ENCODE data around the gene PARD6G. TPM values are rescaled to one million over a fixed set of nuclear protein-coding genes. Genes with fewer than 3 reads are reported as not detected.

The PARD6G gene
- polyA plus RNA-seq, 1 of the 3 experiments (the other 2 are of a cell fraction): 4.3 TPM

GRCh38 chr18:80108739-80109675 lies 138.3 kb downstream of the PARD6G start, which contains the start of gene ADNP2 (continued):
- TF ChIP-seq CHD2 (IDR thresholded peaks at IDR 0.05; ENCODE audit: low read length, partially characterized antibody): peak; percentile 98
- TF ChIP-seq, protein P1, sequence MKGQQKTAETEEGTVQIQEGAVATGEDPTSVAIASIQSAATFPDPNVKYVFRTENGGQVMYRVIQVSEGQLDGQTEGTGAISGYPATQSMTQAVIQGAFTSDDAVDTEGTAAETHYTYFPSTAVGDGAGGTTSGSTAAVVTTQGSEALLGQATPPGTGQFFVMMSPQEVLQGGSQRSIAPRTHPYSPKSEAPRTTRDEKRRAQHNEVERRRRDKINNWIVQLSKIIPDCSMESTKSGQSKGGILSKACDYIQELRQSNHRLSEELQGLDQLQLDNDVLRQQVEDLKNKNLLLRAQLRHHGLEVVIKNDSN (IDR thresholded peaks at IDR 0.05; ENCODE audit: borderline replicate concordance, low read depth): peak; percentile 93
- TF ChIP-seq TCF12 (IDR thresholded peaks at IDR 0.05): no peak
- TF ChIP-seq EP300 (IDR thresholded peaks at IDR 0.05; ENCODE audit: borderline replicate concordance in 1 of 2, low read depth in 1 of 2, low read length in 1 of 2): no peak
- no peak; the same call in 1 of the 2 replicates for TF ChIP-seq RCOR1 (IDR thresholded peaks at IDR 0.05; ENCODE audit: low read length)
- TF ChIP-seq IRF3 (IDR thresholded peaks at IDR 0.05; ENCODE audit: low read depth, low read length): no peak
- TF ChIP-seq JUND (IDR thresholded peaks at IDR 0.05): no peak
- TF ChIP-seq USF2 (IDR thresholded peaks at IDR 0.05; ENCODE audit: borderline replicate concordance, low read depth, low read length): peak; percentile 83
- TF ChIP-seq POLR2AphosphoS5 (IDR thresholded peaks at IDR 0.05; ENCODE audit: low read depth, low read length): peak; percentile 72

DNA sequence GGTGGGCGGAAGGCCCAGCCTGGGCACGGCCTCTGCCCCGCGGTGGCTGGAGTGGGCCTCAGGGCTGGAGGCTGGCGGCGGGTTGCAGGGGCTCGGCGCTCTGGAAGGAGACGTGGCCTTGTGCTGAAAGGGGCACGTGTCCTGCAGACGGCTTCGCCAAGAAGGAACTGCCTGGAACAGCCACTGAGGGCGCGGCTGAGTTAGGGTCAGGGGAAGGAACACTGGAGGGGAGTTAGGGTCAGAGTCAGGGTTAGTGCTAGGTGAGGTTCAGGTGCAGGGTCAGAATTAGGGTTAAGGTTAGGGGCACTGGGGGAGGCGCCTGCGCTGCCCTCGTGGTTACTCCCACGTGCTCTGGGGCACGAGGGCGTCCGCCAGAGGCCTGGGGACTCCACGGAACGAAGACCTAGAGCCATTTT lies 139.2 kb downstream of the PARD6G start:
- Histone ChIP-seq H3F3A (replicated peaks; ENCODE audit: insufficient read depth) (peaks cover 7% of the 10 kb centered on the region), H3K9me2 (no peaks in the 10 kb centered on the region), H3K9ac (no peak overlapping the region), H3K36me3 (replicated peaks in 1 of 2; ENCODE audit: control insufficient read depth in 1 of 2, insufficient read depth in 2 of 2, low read length in 1 of 2) (peaks cover 6 to 13% of the 10 kb centered on the region in 2 experiments), H2AFZ (ENCODE audit: low read depth) (no peak overlapping the region), H3K4me3 (ENCODE audit: low read depth in 2 of 2, low read length in 1 of 2) (no peak overlapping the region), H3K27me3 (ENCODE audit: insufficient read depth) (no peaks in the 10 kb centered on the region), H4K20me1 (ENCODE audit: insufficient read depth) (peaks cover 35% of the 10 kb centered on the region), H3K27ac (ENCODE audit: low read depth in 2 of 2, low read length in 1 of 2) (no peak overlapping the region; a peak in 2 of 4 replicates), H3K9me3 (no peaks in the 10 kb centered on the region), H3K4me2 (no peak overlapping the region), H3K79me2 (ENCODE audit: insufficient read depth) (peaks cover 36% of the 10 kb centered on the region), H3K4me1 (ENCODE audit: control insufficient read depth in 1 of 2, insufficient read depth in 2 of 2, low read depth in 1 of 2, low read length in 1 of 2) (peaks cover 18 to 24% of the 10 kb centered on the region in 2 experiments; a peak in 3 of 4 replicates)
- 93% methylated on average over 23 of the region's 23 CpGs for WGBS (ENCODE audit: low lambda C conversion rate)
- no peak for DNase-seq
- CTCF ChIA-PET: no interaction called here
- POLR2A ChIA-PET: interaction anchor here (0.8 to 1.3 kb wide), 3 partner anchors 40 to 139 kb away, joined by 3 to 8 read pairs (median 4); partner anchors contain the start of genes PARD6G and RBFA
- no peak for TF ChIP-seq EZH2phosphoT487 (IDR thresholded peaks at IDR 0.05; ENCODE audit: borderline replicate concordance, low read depth)
- no peak for TF ChIP-seq JUND (IDR thresholded peaks at IDR 0.05)
- TF ChIP-seq TCF12 (IDR thresholded peaks at IDR 0.05): no peak
- TF ChIP-seq POLR2AphosphoS5 (IDR thresholded peaks at IDR 0.05; ENCODE audit: low read depth, low read length): no peak
- TF ChIP-seq NFIC (IDR thresholded peaks at IDR 0.05; ENCODE audit: borderline replicate concordance): no peak
- no peak for TF ChIP-seq YY1 (IDR thresholded peaks at IDR 0.05; ENCODE audit: low read depth)
- no peak for TF ChIP-seq FOXJ3 (CRISPR knock-in tag; IDR thresholded peaks at IDR 0.05)
- TF ChIP-seq, protein P2, sequence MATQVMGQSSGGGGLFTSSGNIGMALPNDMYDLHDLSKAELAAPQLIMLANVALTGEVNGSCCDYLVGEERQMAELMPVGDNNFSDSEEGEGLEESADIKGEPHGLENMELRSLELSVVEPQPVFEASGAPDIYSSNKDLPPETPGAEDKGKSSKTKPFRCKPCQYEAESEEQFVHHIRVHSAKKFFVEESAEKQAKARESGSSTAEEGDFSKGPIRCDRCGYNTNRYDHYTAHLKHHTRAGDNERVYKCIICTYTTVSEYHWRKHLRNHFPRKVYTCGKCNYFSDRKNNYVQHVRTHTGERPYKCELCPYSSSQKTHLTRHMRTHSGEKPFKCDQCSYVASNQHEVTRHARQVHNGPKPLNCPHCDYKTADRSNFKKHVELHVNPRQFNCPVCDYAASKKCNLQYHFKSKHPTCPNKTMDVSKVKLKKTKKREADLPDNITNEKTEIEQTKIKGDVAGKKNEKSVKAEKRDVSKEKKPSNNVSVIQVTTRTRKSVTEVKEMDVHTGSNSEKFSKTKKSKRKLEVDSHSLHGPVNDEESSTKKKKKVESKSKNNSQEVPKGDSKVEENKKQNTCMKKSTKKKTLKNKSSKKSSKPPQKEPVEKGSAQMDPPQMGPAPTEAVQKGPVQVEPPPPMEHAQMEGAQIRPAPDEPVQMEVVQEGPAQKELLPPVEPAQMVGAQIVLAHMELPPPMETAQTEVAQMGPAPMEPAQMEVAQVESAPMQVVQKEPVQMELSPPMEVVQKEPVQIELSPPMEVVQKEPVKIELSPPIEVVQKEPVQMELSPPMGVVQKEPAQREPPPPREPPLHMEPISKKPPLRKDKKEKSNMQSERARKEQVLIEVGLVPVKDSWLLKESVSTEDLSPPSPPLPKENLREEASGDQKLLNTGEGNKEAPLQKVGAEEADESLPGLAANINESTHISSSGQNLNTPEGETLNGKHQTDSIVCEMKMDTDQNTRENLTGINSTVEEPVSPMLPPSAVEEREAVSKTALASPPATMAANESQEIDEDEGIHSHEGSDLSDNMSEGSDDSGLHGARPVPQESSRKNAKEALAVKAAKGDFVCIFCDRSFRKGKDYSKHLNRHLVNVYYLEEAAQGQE (IDR thresholded peaks at IDR 0.05; ENCODE audit: low read depth, low read length): no peak
- no peak for TF ChIP-seq RXRA (IDR thresholded peaks at IDR 0.05; ENCODE audit: borderline replicate concordance, low read depth)
- no peak for TF ChIP-seq RCOR1 (IDR thresholded peaks at IDR 0.05; ENCODE audit: low read length)
- TF ChIP-seq EP300 (IDR thresholded peaks at IDR 0.05; ENCODE audit: borderline replicate concordance in 1 of 2, low read depth in 1 of 2, low read length in 1 of 2): no peak
- TF ChIP-seq NRF1 (IDR thresholded peaks at IDR 0.05; ENCODE audit: low read depth, low read length): no peak
- TF ChIP-seq IRF3 (IDR thresholded peaks at IDR 0.05; ENCODE audit: low read depth, low read length): no peak
- TF ChIP-seq ELF1 (IDR thresholded peaks at IDR 0.05): no peak
- no peak for TF ChIP-seq PBX3 (IDR thresholded peaks at IDR 0.05)
- no peak for TF ChIP-seq MXI1 (IDR thresholded peaks at IDR 0.05; ENCODE audit: low read depth, low read length)
- no peak for TF ChIP-seq CHD2 (IDR thresholded peaks at IDR 0.05; ENCODE audit: low read length, partially characterized antibody)
- TF ChIP-seq FOXM1 (IDR thresholded peaks at IDR 0.05; ENCODE audit: low read depth): no peak

Measured in SK-N-SH (cell line).